Measurements from ENCODE around the gene KMT5B.

Gene KMT5B

DNA sequence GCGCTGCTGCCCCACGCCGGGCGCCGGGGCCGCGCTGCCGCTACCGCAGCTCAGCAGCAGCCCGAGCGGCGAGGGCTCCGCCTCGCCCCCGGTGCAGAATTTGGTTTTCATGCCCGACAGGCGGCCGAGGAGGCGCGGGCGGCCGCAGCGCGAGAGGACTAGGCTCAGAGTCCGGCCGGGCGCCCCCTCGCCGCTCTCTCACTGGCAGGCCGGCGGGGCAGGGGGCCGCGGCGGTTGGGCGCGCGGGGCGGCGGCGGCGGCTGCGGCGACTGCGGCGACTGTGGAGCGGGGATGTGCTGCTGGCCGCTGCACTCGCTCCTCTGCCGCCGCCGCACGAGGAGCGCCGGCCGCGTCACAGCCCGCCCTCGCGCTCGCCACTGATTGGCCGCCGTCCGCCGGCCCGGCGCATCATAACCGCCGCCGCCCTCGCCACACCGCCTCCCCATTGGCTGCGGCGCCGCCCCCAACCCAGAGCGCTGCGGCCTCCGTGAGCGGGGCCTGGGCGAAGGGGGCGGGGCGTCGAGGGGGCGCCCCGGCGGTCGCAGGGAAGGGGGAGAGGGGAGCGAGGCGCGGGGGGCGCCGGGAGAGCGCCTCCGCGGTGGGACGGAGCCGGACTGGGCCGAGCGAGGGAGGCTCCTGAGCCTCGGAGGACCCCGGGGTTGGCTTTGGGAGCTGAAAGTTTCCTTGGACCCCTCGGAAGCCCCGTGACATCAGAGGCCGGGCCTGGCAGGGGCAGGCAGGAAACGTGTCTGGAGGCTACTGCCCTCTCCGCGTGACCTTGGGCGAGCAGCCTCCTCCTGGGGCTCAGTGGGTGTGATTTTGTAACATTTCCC lies 91.8 kb downstream of the KMT5B start, which contains the start of gene CHKA (continued):
- no peak for TF ChIP-seq ZNF449 (tag by site-specific recombination; IDR thresholded peaks at IDR 0.05)
- TF ChIP-seq, protein P1, sequence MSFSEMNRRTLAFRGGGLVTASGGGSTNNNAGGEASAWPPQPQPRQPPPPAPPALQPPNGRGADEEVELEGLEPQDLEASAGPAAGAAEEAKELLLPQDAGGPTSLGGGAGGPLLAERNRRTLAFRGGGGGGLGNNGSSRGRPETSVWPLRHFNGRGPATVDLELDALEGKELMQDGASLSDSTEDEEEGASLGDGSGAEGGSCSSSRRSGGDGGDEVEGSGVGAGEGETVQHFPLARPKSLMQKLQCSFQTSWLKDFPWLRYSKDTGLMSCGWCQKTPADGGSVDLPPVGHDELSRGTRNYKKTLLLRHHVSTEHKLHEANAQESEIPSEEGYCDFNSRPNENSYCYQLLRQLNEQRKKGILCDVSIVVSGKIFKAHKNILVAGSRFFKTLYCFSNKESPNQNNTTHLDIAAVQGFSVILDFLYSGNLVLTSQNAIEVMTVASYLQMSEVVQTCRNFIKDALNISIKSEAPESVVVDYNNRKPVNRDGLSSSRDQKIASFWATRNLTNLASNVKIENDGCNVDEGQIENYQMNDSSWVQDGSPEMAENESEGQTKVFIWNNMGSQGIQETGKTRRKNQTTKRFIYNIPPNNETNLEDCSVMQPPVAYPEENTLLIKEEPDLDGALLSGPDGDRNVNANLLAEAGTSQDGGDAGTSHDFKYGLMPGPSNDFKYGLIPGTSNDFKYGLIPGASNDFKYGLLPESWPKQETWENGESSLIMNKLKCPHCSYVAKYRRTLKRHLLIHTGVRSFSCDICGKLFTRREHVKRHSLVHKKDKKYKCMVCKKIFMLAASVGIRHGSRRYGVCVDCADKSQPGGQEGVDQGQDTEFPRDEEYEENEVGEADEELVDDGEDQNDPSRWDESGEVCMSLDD (tag by site-specific recombination; IDR thresholded peaks at IDR 0.05) = peak; percentile 68; the same call in 1 of the 2 replicates
- no peak for TF ChIP-seq ZNF292 (tag by site-specific recombination; IDR thresholded peaks at IDR 0.05; ENCODE audit: borderline replicate concordance, low read depth)
- no peak for TF ChIP-seq ZNF600 (tag by site-specific recombination; IDR thresholded peaks at IDR 0.05)
- no peak for TF ChIP-seq PRDM1 (tag by site-specific recombination; IDR thresholded peaks at IDR 0.05)
- TF ChIP-seq SCRT2 (tag by site-specific recombination; IDR thresholded peaks at IDR 0.05) = no peak
- TF ChIP-seq ZFP3 (tag by site-specific recombination; IDR thresholded peaks at IDR 0.05; ENCODE audit: low read depth) = no peak
- no peak for TF ChIP-seq TCF7L2 (IDR thresholded peaks at IDR 0.05; ENCODE audit: borderline replicate concordance, low read depth, low read length)
- no peak for TF ChIP-seq SALL2 (tag by site-specific recombination; IDR thresholded peaks at IDR 0.05; ENCODE audit: borderline replicate concordance)
- no peak for TF ChIP-seq ZBTB17 (tag by site-specific recombination; IDR thresholded peaks at IDR 0.05)
- TF ChIP-seq BCL11B (tag by site-specific recombination; IDR thresholded peaks at IDR 0.05; ENCODE audit: low read depth) = no peak
- no peak for TF ChIP-seq HOXD13 (CRISPR knock-in tag; IDR thresholded peaks at IDR 0.05; ENCODE audit: borderline replicate concordance)
- peak; percentile 80; the same call in 1 of the 2 replicates for TF ChIP-seq GLIS2 (tag by site-specific recombination; IDR thresholded peaks at IDR 0.05)
- no peak for TF ChIP-seq ZNF549 (tag by site-specific recombination; IDR thresholded peaks at IDR 0.05)
- no peak for TF ChIP-seq ZNF571 (tag by site-specific recombination; IDR thresholded peaks at IDR 0.05)
- TF ChIP-seq OVOL3 (tag by site-specific recombination; IDR thresholded peaks at IDR 0.05) = no peak
- TF ChIP-seq ZNF202 (tag by site-specific recombination; IDR thresholded peaks at IDR 0.05; ENCODE audit: borderline replicate concordance) = no peak
- no peak for TF ChIP-seq ZNF354C (tag by site-specific recombination; IDR thresholded peaks at IDR 0.05; ENCODE audit: borderline replicate concordance, low read depth)
- TF ChIP-seq ZNF239 (tag by site-specific recombination; IDR thresholded peaks at IDR 0.05) = no peak
- TF ChIP-seq ZNF394 (tag by site-specific recombination; IDR thresholded peaks at IDR 0.05; ENCODE audit: borderline replicate concordance) = no peak
- no peak for TF ChIP-seq KLF8 (tag by site-specific recombination; IDR thresholded peaks at IDR 0.05)
- TF ChIP-seq KLF17 (tag by site-specific recombination; IDR thresholded peaks at IDR 0.05) = no peak
- TF ChIP-seq KLF1 (tag by site-specific recombination; IDR thresholded peaks at IDR 0.05) = no peak
- no peak for TF ChIP-seq ZNF19 (tag by site-specific recombination; IDR thresholded peaks at IDR 0.05; ENCODE audit: low read depth)
- TF ChIP-seq, protein P2, sequence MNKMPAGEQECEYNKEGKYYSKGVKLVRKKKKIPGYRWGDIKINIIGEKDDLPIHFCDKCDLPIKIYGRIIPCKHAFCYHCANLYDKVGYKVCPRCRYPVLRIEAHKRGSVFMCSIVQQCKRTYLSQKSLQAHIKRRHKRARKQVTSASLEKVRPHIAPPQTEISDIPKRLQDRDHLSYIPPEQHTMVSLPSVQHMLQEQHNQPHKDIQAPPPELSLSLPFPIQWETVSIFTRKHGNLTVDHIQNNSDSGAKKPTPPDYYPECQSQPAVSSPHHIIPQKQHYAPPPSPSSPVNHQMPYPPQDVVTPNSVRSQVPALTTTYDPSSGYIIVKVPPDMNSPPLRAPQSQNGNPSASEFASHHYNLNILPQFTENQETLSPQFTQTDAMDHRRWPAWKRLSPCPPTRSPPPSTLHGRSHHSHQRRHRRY (tag by site-specific recombination; IDR thresholded peaks at IDR 0.05) = no peak
- TF ChIP-seq ZNF10 (tag by site-specific recombination; IDR thresholded peaks at IDR 0.05) = no peak
- TF ChIP-seq, protein P3, sequence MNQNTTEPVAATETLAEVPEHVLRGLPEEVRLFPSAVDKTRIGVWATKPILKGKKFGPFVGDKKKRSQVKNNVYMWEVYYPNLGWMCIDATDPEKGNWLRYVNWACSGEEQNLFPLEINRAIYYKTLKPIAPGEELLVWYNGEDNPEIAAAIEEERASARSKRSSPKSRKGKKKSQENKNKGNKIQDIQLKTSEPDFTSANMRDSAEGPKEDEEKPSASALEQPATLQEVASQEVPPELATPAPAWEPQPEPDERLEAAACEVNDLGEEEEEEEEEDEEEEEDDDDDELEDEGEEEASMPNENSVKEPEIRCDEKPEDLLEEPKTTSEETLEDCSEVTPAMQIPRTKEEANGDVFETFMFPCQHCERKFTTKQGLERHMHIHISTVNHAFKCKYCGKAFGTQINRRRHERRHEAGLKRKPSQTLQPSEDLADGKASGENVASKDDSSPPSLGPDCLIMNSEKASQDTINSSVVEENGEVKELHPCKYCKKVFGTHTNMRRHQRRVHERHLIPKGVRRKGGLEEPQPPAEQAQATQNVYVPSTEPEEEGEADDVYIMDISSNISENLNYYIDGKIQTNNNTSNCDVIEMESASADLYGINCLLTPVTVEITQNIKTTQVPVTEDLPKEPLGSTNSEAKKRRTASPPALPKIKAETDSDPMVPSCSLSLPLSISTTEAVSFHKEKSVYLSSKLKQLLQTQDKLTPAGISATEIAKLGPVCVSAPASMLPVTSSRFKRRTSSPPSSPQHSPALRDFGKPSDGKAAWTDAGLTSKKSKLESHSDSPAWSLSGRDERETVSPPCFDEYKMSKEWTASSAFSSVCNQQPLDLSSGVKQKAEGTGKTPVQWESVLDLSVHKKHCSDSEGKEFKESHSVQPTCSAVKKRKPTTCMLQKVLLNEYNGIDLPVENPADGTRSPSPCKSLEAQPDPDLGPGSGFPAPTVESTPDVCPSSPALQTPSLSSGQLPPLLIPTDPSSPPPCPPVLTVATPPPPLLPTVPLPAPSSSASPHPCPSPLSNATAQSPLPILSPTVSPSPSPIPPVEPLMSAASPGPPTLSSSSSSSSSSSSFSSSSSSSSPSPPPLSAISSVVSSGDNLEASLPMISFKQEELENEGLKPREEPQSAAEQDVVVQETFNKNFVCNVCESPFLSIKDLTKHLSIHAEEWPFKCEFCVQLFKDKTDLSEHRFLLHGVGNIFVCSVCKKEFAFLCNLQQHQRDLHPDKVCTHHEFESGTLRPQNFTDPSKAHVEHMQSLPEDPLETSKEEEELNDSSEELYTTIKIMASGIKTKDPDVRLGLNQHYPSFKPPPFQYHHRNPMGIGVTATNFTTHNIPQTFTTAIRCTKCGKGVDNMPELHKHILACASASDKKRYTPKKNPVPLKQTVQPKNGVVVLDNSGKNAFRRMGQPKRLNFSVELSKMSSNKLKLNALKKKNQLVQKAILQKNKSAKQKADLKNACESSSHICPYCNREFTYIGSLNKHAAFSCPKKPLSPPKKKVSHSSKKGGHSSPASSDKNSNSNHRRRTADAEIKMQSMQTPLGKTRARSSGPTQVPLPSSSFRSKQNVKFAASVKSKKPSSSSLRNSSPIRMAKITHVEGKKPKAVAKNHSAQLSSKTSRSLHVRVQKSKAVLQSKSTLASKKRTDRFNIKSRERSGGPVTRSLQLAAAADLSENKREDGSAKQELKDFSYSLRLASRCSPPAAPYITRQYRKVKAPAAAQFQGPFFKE (tag by site-specific recombination; IDR thresholded peaks at IDR 0.05; ENCODE audit: borderline replicate concordance) = no peak
- TF ChIP-seq ZNF146 (tag by site-specific recombination; IDR thresholded peaks at IDR 0.05) = no peak

Data from HEK293 (cell line).